Chondrocyte (in vitro differentiated cells): ENCODE data around the gene NPAS3. TPM values are rescaled to one million over a fixed set of nuclear protein-coding genes. Genes with fewer than 3 reads are reported as not detected.

Experiments used
- DNase-seq: peaks from one replicate; pipeline ENCODE4 v3.0.0; 2021; ENCODE audit warnings: mixed read lengths, low spot score
- H3K27ac Mint-ChIP-seq: one replicate; pipeline ENCODE4 v1.8.0; 2021; ENCODE audit warnings: mild to moderate bottlenecking, moderate library complexity, mixed read lengths; ENCODE audit not compliant: unreplicated experiment
- H3K27me3 Mint-ChIP-seq: 2 replicates; pipeline ENCODE4 v1.8.0; 2021; ENCODE audit warnings: low read depth, mixed read lengths
- H3K36me3 Mint-ChIP-seq: 2 replicates; pipeline ENCODE4 v1.8.0; 2021; ENCODE audit warnings: low read depth, mixed read lengths
- H3K4me1 Mint-ChIP-seq: 2 replicates; pipeline ENCODE4 v1.8.0; 2021; ENCODE audit warnings: low read depth, mild to moderate bottlenecking, mixed read lengths
- H3K4me3 Mint-ChIP-seq: one replicate; pipeline ENCODE4 v1.8.0; 2021; ENCODE audit warnings: mild to moderate bottlenecking, moderate library complexity, mixed read lengths; ENCODE audit not compliant: unreplicated experiment
- H3K9me3 Mint-ChIP-seq: 2 replicates; pipeline ENCODE4 v1.8.0; 2021; ENCODE audit warnings: low read depth, mixed read lengths
- CTCF ChIP-seq: fragments of 200-600 bp; sonication (generic); IDR thresholded peaks from 2 replicates; pipeline ENCODE4 v1.5.0; 2021; ENCODE audit warnings: antibody characterized with exemption, mild to moderate bottlenecking, moderate library complexity
- total RNA-seq: library from RNA; stranded (reverse); gene quantifications from 3 replicates; pipeline ENCODE4 v1.2.1, GENCODE V29; 2021

The NPAS3 gene
- total RNA-seq, 1 donor from 2014 or later = 2.6 TPM

GRCh38 chr14:33840797-33841196 lies 902.1 kb downstream of the NPAS3 start:
- H3K27me3 Mint-ChIP-seq = peaks cover 7% of the 10 kb centered on the region
- DNase-seq = no peak
- H3K4me3 Mint-ChIP-seq = no peak overlapping the region
- no peaks in the 10 kb centered on the region for H3K36me3 Mint-ChIP-seq
- no peaks in the 10 kb centered on the region for H3K4me1 Mint-ChIP-seq
- TF ChIP-seq CTCF = no peak
- H3K27ac Mint-ChIP-seq = no peak overlapping the region
- H3K9me3 Mint-ChIP-seq = no peaks in the 10 kb centered on the region

- Mint-ChIP-seq H3K4me3 (no peak overlapping the region), H3K9me3 (no peaks in the 10 kb centered on the region), H3K36me3 (no peaks in the 10 kb centered on the region), H3K27me3 (peaks cover 17% of the 10 kb centered on the region), H3K27ac (no peak overlapping the region), H3K4me1 (no peaks in the 10 kb centered on the region)
- no peak for DNase-seq
- no peak for TF ChIP-seq CTCF
Measured at GRCh38 chr14:33842299-33842698, 903.6 kb downstream of the NPAS3 start.

DNA sequence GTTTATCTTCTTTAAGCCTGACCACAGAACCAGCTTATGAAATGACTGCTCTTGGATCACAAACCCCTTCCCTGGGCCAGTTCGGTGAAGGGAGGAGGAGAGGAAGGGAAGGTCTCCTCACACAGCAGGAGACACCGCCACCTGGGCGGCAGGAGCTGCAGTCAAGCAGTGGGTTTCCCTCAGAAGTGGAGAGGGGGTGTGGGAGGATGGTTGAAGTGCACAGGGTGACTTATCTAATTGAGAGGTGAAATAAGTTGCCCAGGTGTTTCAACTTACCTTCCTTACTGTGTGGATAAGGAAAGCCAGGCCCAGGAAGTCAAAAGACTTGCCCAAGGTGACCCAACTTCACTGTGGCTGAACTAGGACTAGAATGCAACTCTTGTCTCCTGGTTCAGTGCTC lies 905.4 kb downstream of the NPAS3 start:
- Mint-ChIP-seq H3K9me3 (no peaks in the 10 kb centered on the region), H3K4me3 (no peak overlapping the region), H3K4me1 (no peaks in the 10 kb centered on the region), H3K27ac (no peak overlapping the region), H3K27me3 (peaks cover 17% of the 10 kb centered on the region), H3K36me3 (no peaks in the 10 kb centered on the region)
- DNase-seq = no peak
- TF ChIP-seq CTCF = no peak

DNA sequence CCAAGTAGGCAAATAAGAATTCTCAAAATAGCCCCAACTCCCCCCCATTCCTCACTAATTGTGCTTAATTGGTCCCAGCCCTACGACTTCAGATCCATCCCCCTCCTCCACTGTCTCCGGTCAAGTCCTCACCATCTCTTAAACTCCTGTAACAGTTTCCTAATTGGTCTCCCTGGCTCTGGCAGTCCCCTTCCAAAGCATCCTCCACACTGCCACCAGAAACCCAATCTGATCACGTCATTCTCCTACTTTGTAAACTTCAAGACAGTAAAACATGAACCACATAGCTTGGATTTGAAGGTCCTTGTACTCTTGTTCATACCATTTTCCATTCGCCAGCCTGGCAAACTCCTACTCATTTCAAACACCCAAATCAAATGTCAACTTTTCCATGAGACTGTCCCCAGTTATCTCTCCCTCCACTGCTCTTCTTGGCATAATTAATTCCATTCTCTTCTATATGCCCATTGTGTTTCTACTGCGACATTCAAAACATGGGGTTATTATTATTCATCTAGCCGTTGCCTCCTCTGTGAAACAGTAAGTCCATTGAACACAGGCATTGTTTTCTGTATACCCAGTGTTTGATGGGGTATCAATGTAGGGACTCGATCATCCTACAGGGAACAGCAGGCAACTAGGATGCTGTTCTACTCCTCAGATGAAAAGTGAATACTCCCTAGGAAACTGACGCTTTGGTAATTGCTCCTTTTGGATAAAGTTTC lies 907.6 kb downstream of the NPAS3 start:
- Mint-ChIP-seq H3K27me3 (peaks cover 23% of the 10 kb centered on the region), H3K36me3 (no peaks in the 10 kb centered on the region), H3K4me1 (no peaks in the 10 kb centered on the region), H3K4me3 (no peak overlapping the region), H3K27ac (no peak overlapping the region), H3K9me3 (no peaks in the 10 kb centered on the region)
- DNase-seq = no peak
- no peak for TF ChIP-seq CTCF

GRCh38 chr14:33847066-33847465 lies 908.4 kb downstream of the NPAS3 start:
- Mint-ChIP-seq H3K4me3 (no peak overlapping the region), H3K4me1 (no peaks in the 10 kb centered on the region), H3K36me3 (no peaks in the 10 kb centered on the region), H3K9me3 (no peaks in the 10 kb centered on the region), H3K27ac (no peak overlapping the region), H3K27me3 (peaks cover 31% of the 10 kb centered on the region)
- DNase-seq = no peak
- TF ChIP-seq CTCF = no peak
